ENCODE measurements around the gene CFAP119. TPM values are rescaled to one million over a fixed set of nuclear protein-coding genes. Genes with fewer than 3 reads are reported as not detected.
"Not testable (repeated sequence)": the region's sequence is repeated elsewhere in the genome, so short reads cannot be mapped to it uniquely, and the experiment has no call there.

CFAP119 gene
- total RNA-seq = 1 to 10 TPM in 1 of 2 donors, under 1 TPM in 1; 0.52 to 1.1 TPM
- long read RNA-seq, partial matches to known transcripts = 1 of 2 reads
- long read RNA-seq, other reads (novel, unspliced or antisense) = 1 of 2 reads

DNA sequence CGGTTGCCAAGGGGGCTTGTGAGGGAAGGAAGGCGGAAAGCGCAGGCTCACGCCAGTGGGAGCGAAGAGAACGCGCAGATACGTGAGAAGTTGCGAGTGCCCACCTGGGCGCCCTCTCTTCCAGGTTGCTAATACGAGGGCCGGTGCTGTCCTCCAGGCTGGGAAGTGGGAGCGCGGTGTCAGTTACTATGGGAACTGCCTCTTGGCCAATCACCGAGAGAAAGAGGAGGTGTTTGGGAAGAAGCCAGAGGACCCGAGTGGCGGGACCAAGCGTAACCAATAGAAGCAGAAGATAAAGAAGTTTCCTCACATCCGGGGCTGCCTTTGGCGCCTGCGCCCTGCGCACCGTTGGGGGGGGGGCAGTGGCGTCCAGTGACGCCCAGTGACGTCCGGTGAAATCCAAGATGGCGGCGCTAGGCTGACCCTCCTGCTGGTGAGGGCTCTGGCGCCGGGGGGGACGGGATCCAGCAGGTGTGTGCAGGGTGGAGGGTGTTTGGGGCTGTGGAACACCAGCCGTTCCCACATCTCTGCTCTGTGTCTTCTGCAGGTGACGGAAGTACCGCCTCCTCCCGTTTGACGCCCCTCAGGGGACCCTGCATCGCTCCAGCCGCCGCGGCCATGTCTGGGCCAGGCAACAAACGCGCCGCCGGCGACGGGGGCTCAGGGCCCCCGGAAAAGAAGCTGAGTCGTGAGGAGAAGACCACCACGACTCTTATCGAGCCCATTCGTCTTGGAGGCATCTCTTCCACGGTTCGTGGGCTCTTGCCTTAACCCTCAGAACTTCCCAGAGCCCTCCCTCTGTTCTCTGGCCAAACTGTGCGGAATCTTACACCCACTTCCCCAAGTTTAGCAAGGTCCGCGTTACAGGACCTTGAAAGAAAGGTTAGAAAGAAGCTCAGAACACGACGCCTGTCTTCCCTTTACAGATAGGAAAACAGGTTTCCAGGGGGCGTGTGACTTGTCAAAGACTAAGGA lies at the start of gene CFAP119, which contains the start of gene RNF40:
CFAP119 (minus strand) TSS at position 135 of the 975 bp plus-strand sequence. CDS start 314 bp downstream, outside the sequence.
RNF40 (plus strand) TSS at position 395 of the 975 bp plus-strand sequence; CDS start at position 619, 224 bp downstream.
- intact Hi-C loops (cut with DNase I) = no loop called here
- DNase-seq (peak; percentile 96), ATAC-seq (peak; percentile 97 to 99)

DNA sequence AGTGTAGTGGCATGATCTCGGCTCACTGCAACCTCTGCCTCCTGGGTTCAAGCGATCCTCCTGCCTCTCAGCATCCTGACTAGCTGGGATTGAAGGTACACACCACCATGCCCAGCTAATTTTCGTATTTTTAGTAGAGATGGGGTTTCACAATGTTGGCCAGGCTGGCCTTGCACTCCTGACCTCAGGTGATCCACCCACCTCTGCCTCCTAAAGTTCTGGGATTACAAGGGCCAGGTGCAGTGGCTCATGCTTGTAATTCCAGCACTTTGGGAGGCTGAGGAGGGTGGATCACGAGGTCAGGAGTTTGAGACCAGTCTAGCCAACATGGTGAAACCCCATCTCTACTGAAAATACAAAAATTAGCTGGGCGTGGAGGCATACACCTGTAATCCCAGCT lies 47.8 kb upstream of the CFAP119 start:
- DNase-seq; intact Hi-C loops (cut with DNase I); ATAC-seq: not testable (repeated sequence)

DNA sequence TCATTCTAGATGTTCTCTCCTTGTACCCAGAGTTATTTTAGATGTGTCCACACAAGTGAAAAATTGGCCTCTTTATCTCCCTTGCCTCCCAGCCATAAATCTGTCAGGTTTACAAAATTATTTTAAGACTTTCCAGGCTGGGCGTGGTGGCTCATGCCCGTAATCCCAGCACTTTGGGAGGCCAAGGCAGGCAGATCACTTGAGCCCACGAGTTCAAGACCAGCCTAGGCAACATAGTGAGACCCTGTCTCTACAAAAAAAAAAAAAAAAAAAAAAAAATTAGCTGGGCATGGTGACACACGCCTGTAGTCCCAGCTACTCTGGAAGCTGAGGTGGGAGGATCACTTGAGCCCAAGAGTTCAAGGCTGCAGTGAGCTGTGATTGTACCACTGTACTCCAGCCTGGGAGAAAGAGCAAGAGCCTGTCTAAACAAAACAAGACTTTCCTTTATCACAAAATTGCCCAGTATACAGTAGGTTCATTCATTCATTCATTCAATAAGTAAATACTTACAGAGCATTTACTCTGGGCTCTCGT lies 47.1 kb upstream of the CFAP119 start:
- intact Hi-C loops (cut with DNase I); DNase-seq; ATAC-seq: not testable (repeated sequence)

DNA sequence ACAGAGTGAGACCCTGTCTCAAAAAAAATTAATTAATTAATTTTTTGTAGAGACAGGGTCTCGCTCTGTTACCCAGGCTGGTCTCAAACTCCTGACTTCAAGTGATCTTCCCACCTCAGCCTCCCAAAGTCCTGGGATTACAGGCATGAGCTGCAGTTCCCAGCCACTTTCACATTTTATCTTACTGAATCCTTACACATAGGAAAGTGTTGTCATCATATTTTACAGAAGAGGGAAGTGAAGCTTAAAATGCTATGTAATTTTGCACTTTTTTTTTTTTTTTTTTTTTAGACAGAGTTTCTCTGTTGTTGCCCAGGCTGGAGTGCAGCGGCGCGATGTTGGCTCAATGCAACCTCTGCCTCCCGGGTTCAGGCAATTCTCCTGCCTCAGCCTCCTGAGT lies 46.3 kb upstream of the CFAP119 start:
- intact Hi-C loops (cut with DNase I) = no loop called here
- DNase-seq (no peak), ATAC-seq (no peak)

DNA sequence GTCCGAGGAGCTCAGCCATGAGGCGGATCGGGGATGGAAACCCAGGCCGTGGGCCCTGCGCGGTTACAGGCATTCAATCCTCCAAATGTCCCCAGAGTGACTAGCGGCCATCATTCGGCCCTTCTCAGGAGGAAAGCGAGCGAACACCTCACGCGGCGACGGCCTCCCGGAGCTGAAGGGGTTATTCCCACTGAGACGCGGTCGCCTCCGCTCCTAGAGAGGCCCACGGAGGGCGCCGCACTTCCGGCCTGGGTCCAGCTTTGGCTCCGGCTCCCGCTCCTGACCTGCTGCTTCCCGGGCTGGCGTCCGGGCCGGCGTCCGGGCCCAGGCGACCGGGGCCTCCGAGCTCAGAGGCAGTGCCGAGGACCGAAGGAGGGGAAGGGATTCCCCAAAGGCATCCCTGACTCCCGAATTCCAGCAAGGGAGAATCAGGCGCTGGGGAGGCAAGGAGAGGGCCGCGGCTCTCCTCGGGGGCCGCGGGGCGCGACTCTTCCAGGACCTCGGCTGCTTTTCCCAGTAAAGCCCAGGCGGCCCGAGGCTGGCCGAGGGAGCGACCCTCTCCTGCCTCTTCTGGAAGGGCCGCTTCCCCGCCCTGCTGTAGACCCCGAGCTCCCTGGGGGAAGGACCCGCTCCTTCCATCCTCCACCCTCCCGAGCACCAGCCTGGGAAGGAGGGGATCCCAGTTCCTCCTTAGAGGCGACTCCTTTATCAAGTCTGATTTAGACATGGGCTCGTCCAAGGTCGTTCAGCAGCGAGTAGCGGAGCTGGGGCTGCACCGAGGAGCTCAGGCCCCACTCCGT lies 43.7 kb upstream of the CFAP119 start:
- intact Hi-C loops (cut with DNase I) = loop anchor here in 1 of 2 donors (1.0 kb wide), 1 partner anchor 18 kb away; the partner anchor contains the start of gene ZNF629
- DNase-seq (peak; percentile 94), ATAC-seq (peak; percentile 97 to 99)

DNA sequence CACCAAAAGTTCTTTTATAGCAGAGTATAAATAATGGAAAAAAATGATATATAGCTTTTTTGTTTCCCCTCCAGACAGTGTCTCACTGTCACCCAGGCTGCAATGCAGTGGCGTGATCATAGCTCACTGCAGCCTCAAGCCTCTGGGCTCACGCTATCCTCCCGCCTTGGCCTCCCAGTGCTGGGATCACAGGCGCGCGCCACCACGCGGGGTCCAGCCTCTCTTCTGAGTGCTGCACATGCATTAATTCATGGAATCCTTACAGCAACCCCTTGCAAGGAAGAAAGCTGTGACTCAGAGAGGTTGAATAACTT lies 43.2 kb upstream of the CFAP119 start:
- ATAC-seq (peak in 1 of 2 donors; percentile 6), DNase-seq (no peak)
- intact Hi-C loops (cut with DNase I) = loop anchor here in 1 of 2 donors (1.0 kb wide), 1 partner anchor 18 kb away; the partner anchor contains the start of gene ZNF629

DNA sequence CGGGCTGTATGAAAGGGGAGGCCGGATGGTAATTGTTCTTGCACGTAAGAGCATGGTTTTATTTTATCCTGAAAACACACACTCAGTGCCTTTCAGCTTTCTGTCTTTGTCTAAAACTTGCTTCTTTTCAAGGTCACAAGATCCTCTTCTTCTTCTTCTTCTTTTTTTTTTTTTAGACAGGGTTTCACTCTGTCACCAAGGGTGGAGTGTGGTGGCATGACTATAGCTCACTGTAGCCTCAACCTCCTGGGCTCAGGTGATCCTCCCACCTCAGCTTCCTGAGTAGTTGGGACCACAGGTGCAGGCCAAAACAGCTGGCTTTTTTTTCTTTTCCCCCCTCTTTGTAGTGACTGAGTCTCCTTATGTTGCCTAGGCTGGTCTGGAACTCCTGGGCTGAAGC lies 41.1 kb upstream of the CFAP119 start:
- no peak for DNase-seq

DNA sequence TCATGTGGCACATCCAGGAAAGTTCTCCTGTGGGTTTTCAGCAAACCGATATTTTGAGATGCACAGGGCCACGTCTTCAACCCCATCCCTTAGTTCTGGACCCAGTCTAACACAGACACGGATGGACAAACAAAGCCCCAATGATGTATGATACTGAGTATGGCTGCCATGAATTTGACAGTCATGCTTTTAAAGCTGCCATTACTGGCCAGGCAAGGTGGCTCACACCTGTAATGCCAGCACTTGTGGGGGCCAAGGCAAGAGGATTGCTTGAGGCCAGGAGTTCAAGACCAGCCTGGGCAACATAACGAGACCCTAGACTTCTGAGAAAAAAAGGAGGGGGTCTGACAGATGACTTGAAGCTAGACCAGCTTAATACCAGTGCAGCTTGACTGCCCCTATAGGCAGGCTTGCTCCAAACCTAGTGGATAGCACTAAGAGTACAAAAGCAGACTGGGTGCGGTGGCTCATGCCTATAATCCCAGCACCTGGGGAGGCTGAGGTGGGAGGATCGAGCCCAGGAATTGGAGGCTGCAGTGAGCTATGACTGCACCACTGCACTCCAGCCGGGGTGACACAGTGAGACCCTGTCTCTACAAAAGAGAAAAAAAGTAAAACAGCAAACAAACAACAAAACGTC lies 35.9 kb upstream of the CFAP119 start:
- DNase-seq (no peak), ATAC-seq (no peak)
- intact Hi-C loops (cut with DNase I) = no loop called here

More for the DNA sequence above, 41.1 kb upstream of the CFAP119 start:
- ATAC-seq = no peak
- intact Hi-C loops (cut with DNase I) = no loop called here

DNA sequence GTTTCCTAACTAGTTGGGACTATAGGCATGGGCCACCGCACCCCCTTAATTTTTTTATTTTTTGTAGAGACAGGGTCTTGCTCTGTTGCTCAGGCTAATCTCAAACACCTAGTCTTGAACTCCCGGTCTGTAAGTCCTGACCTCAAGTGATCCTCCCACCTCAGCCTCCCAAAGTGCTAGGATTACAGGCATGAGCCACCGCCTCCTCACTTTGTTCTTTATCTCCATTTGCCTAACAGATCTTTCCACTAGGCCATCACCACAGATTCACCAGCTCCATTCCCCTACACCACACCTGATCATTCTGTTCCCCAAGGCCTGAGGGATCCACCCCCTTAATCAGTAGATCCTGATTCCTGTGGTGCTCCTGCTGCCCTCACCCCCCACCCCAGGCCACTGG lies 32.8 kb upstream of the CFAP119 start:
- intact Hi-C loops (cut with DNase I) = no loop called here
- ATAC-seq = no peak
- no peak for DNase-seq

DNA sequence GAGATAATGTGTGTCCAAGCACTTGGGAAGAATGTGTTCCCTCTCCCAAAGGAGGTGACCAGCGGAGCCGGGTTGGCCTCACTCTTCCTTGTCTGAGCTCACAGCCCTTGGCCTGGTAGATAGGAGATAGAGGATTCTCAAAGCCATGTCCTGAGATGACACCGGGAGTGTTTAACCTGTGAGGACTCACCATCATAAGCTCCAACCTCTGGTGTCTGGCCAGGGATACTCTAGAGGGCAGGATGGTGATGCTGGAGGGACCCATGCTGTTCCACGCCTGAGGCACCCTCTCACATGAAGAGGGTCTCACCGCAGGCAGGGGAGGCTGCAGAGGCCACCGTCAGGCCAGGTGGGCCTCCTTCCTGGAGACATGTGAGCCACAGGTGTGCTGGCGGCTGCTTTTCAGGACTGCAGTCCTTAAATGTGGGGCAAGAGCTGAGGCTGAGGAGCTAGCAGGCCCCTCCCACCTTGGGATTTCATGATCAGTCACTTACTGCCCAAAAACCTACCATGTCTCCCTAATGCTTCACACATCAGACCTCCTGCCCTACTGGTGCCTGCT lies 31.7 kb upstream of the CFAP119 start:
- ATAC-seq (no peak), DNase-seq (no peak)
- intact Hi-C loops (cut with DNase I) = no loop called here

DNA sequence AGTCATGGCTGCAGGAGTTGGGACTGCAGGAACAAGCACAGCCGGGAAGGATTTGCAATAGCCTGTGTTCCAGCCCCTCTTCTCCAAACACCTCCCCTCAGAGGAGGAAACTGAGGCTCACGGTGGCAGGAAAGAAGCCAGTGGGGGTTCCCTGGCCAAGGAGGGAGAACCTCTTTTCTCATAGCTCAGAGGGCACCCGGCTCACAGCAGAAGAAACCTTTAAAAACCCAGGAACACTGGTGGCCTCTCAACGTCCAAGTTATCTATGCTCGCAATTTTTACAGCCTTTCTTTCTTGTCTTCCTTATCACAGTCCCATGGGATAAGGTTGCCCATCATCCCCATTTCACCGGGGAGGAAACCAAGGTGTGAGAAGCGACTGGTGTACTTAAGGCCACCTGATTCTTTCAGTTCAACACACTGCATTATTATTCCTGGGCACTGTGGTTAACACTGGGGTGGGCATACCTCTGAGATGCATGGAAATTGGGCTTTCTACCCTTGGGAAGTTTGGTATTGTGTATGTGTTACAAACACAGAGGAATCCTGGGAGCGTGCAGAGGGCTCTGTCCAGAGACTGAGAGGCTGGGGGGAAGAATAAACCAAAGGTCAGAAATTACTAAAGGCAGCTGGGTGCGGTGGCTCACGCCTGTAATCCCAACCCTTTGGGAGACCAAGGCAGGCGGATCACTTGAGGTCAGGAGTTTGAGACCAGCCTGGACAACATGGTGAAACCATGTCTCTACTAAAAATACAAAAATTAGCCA lies 25.9 kb upstream of the CFAP119 start:
- intact Hi-C loops (cut with DNase I) = loop anchor here in 1 of 2 donors (1.0 kb wide), 1 partner anchor 18 kb away; no protein-coding TSS in a partner anchor
- ATAC-seq = no peak
- DNase-seq = no peak

DNA sequence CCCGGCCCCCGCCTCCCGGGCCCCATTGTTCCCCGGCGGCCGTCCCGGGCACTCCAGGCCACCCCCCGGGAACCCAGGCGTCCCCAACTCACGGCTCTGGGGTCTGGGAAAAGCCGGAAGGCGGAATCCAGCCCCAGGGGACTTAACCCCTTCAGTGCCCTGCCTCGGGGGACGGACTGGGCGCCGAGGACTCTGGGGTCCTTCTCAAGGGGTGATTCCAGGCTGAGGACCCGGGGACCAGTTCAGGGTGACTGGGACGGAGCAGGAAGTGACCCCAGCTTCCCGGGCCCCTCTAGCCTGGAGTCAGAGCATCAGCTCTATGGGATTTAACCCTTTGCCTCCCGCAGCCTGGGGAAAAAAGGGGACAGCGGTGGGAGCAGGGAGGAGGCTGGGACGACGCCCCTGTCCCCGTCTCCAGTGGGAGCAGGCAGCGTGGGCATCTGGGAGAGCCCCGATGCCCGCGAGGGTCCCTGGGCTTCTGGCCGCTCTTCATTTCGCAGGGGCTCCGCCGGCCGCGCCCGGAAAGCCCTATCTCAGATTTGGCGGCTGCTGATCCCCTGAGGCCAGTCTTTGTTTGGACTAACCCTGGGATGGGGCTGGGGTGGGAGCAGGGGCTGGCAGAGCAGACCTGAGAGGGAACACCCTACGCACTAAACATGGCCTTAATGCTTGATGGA lies 25.2 kb upstream of the CFAP119 start, which contains the start of gene ZNF629:
ZNF629 (minus strand) TSS at position 270 of the 677 bp plus-strand sequence. CDS start 2,723 bp downstream, outside the sequence.
- peak; percentile 85 to 92 for ATAC-seq
- intact Hi-C loops (cut with DNase I) = loop anchor here in 1 of 2 donors (1.0 kb wide), 1 partner anchor 18 kb away; no protein-coding TSS in a partner anchor
- peak; percentile 81 for DNase-seq

DNA sequence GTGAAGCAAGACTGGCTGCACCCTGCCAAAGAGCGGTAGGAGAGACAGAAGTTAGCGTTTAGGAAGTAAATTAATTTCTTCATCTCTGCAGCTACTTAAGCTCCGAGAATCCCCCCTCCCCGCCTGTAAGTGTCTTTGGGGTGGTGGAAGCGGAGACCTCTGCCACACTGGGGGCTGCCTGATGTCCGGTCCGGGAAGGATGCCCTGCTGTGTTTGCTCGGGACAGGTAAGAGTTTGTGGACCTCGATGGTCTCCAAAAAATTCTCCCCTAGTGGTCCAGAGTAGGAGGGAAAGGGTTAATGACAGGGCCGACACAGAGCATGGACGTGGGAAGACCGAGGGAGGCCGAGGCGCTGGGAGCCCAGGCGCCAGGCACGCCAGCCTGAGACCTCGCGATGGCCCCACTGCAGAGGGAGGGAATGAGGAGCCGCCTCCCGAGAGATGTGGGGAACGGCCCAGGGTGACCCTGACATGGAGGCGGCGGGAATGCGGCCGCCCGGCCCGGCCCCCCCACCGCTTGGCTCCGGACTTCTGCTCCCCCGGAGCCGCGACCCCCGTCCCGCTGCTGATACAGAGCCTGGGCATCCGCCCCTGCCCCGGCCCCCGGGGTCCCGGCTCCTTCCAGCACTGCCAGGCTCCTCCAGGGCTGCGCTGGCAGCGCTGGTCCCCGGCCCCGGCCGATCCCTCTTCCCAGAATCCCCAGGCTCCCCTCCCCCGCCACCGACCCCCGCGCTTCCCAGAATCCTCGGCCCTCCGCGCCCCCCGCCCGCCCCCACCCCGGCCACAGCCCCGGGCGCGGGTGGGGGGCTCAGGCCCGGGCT lies 24.5 kb upstream of the CFAP119 start:
- intact Hi-C loops (cut with DNase I) = no loop called here
- peak; percentile 70 to 78 for ATAC-seq
- no peak for DNase-seq

DNA sequence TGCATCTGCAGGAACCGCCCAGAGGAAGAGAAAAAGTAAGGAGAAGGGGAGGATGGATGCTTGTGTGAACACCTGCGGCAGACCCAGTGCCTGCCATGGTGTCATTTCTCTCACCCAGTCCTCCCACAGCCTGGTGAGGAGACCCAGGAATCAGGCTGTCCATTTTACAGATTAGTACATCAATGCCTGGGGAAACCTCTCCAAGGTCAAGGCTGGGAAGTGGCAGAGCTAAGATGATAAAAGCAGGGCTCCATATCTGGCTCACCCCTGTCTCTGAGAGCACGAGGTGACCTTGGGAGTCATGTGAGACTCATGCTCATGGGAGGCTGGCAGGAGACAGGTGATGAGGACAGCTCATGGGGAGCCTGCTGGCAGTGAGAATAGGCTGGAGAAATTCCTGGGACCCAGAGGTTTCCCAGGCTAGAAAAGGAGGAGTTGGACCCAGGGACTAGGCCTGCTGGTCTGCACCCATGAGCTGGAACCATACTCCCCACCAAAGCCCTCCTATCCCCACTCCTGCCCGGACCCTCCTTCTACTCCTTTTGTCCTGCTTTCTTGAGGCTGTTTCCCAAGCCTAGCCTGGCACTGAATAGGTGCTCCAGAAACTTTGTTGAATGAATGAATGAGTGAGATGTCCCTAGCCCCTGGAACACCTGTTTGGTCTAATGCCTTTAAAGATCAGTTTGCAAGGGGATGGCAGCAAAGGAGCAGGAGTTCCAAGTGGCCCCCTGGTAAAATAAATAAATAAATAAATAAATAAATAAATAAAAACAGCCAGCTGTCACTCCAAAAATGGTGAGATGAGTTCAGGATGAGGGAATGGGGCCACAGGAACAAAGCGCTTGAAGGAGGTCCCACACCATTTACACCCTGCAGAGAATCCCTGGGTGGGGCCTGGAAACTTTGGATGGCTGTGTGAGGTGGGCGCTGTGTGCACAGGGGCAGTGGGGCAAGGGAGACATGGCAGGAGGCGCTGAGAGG lies 23.6 kb upstream of the CFAP119 start:
- DNase-seq (no peak), ATAC-seq (peak in 1 of 2 donors; percentile 1)
- intact Hi-C loops (cut with DNase I) = no loop called here

DNA sequence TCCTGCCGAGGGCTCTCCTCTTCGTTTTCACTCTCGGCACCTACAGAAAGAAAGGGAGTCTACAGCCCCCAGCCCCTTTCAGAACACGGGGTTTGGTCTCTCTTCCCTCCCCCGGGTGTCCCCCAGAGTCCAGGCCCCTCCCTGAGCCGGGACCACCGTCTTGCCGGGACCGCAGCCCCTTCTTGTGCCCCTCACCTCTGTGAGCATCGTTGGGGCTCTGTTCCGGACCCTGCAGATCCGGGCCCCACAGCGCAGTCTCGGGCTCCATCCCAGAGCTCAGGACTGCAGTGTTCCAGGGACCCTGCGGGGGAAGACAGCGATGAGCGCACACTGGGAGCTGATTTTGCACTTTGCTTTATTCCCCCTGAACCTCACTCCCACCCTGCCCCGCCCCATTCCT lies 22.4 kb upstream of the CFAP119 start:
- intact Hi-C loops (cut with DNase I) = no loop called here
- no peak for ATAC-seq
- no peak for DNase-seq

Data from left cardiac atrium (tissue), 4 donors.